HCT116 (cell line): ENCODE results near the gene SLC44A5.

Source experiments
- CTCF ChIP-seq, 3 experiments: fragments of 200-600 bp in 1 of 3; sonication (generic) in 1 of 3; IDR thresholded peaks in 2 of 3; conservative IDR thresholded peaks in 1 of 3; 2 replicates each; pipeline ENCODE4 v1.5.1; 2012 to 2017; ENCODE audit warnings: low read depth in 2 of 3, low read length in 2 of 3, antibody characterized with exemption in 1 of 3, borderline replicate concordance in 1 of 3, control low read depth in 1 of 3, mild to moderate bottlenecking in 1 of 3, mixed read lengths in 1 of 3, mixed run types in 1 of 3, moderate library complexity in 1 of 3; ENCODE audit not compliant: insufficient read depth in 1 of 3
- REST ChIP-seq: IDR thresholded peaks from 2 replicates; pipeline ENCODE4 v1.6.1; 2012; ENCODE audit warnings: low read depth

- TF ChIP-seq REST (no peak), CTCF (IDR thresholded peaks at IDR 0.05 in 2 of 3, conservative IDR thresholded peaks at IDR 0.05 in 1 of 3; ENCODE audit: borderline replicate concordance in 1 of 3, insufficient read depth in 1 of 3, low read depth in 2 of 3, low read length in 2 of 3) (no peak)
Measured at GRCh38 chr1:75392278-75392677, 218.6 kb downstream of the SLC44A5 start.
